Keratinocyte (primary cell): ENCODE results near the gene BBS9. TPM values are rescaled to one million over a fixed set of nuclear protein-coding genes. Genes with fewer than 3 reads are reported as not detected.

ENCODE experiments used
- DNase-seq: peaks from one replicate; pipeline ENCODE4 v3.0.0-alpha.2; 2011; ENCODE audit warnings: low read depth, missing footprints, low spot score
- FAIRE-seq: peaks from 2 replicates; lab custom pipeline; 2011; peaks lifted over from hg19 to GRCh38; lab: Jason Lieb, UNC
- H2AFZ ChIP-seq: 2 replicates; pipeline ENCODE4 v1.6.0; 2012; ENCODE audit warnings: low read length, control low read depth, inconsistent platforms; ENCODE audit not compliant: control insufficient read depth
- H3K27ac ChIP-seq: 2 replicates; pipeline ENCODE4 v1.5.1; 2011; ENCODE audit warnings: low read length; ENCODE audit not compliant: control insufficient read depth, insufficient read depth
- H3K27me3 ChIP-seq: 3 replicates; pipeline ENCODE4 v1.6.0; 2011; ENCODE audit warnings: low read length; ENCODE audit not compliant: control insufficient read depth, insufficient read depth; ENCODE audit errors: extremely low read depth
- H3K36me3 ChIP-seq, 2 experiments: 2 replicates in 1 of 2; 3 replicates in 1 of 2; pipeline ENCODE4 v1.5.1; 2011; ENCODE audit warnings: low read length in 2 of 2, mild to moderate bottlenecking in 1 of 2; ENCODE audit not compliant: control insufficient read depth in 2 of 2, insufficient read depth in 2 of 2; ENCODE audit errors: extremely low read depth in 1 of 2
- H3K4me1 ChIP-seq: 3 replicates; pipeline ENCODE4 v1.5.1; 2011; ENCODE audit warnings: low read length; ENCODE audit not compliant: control insufficient read depth, insufficient read depth; ENCODE audit errors: extremely low read depth
- H3K4me2 ChIP-seq: 3 replicates; pipeline ENCODE4 v1.6.0; 2011; ENCODE audit warnings: low read depth, low read length; ENCODE audit not compliant: control insufficient read depth, insufficient read depth; ENCODE audit errors: extremely low read depth
- H3K4me3 ChIP-seq, 3 experiments: fragments of 200-600 bp in 1 of 3; sonication (generic) in 1 of 3; 2 replicates in 2 of 3; 3 replicates in 1 of 3; pipeline ENCODE4 v1.5.1; 2011 to 2016; ENCODE audit warnings: low read length in 3 of 3, mild to moderate bottlenecking in 3 of 3, control low read depth in 2 of 3, inconsistent platforms in 1 of 3, low read depth in 1 of 3, mixed read lengths in 1 of 3, mixed run types in 1 of 3, moderate library complexity in 1 of 3; ENCODE audit not compliant: control insufficient read depth in 2 of 3, insufficient read depth in 2 of 3; ENCODE audit errors: extremely low read depth in 1 of 3
- H3K79me2 ChIP-seq: 2 replicates; pipeline ENCODE4 v1.6.0; 2012; ENCODE audit warnings: low read length; ENCODE audit not compliant: control insufficient read depth, insufficient read depth
- H3K9ac ChIP-seq: 3 replicates; pipeline ENCODE4 v1.6.0; 2011; ENCODE audit warnings: low read length; ENCODE audit not compliant: control insufficient read depth, insufficient read depth; ENCODE audit errors: extremely low read depth
- H3K9me1 ChIP-seq: 3 replicates; pipeline ENCODE4 v1.6.0; 2011; ENCODE audit warnings: low read length; ENCODE audit not compliant: control insufficient read depth, insufficient read depth; ENCODE audit errors: extremely low read depth
- H3K9me3 ChIP-seq: 2 replicates; pipeline ENCODE4 v1.5.1; 2012; ENCODE audit warnings: low read depth, low read length; ENCODE audit not compliant: control insufficient read depth
- H4K20me1 ChIP-seq: 3 replicates; pipeline ENCODE4 v1.6.0; 2011; ENCODE audit warnings: low read length; ENCODE audit not compliant: control insufficient read depth, insufficient read depth; ENCODE audit errors: extremely low read depth
- EZH2 ChIP-seq: IDR thresholded peaks from one replicate; pipeline ENCODE4 v1.6.1; 2012; ENCODE audit warnings: inconsistent platforms, mild to moderate bottlenecking, low read length, moderate library complexity
- dilution Hi-C: fragments of 300-500 bp; cut with MboI; formaldehyde crosslinking; loops from one replicate; pipeline ENCODE4 v1.7.0; 2020; ENCODE audit warnings: low sequenced_read_pairs; ENCODE audit not compliant: extremely low pct_ligation_motif_present
- polyA plus RNA-seq, 5 experiments: library from polyadenylated mRNA; depleted of rRNA in 3 of 5; stranded (reverse) in 3 of 5; stranded (forward) in 1 of 5; unstranded in 1 of 5; fragments of >200 nt; gene quantifications; 1 replicate in 1 of 5; 2 replicates in 3 of 5; 3 replicates in 1 of 5; pipeline versions ENCODE4 v1.2.1 to v1.2.3, GENCODE V29; 2011 to 2012; ENCODE audit warnings: missing spikeins in 2 of 5, low read depth in 1 of 5, low replicate concordance in 1 of 5
- TF ChIP-seq, protein P1 (sequence below), 3 experiments: IDR thresholded peaks in 1 of 3; conservative IDR thresholded peaks in 1 of 3; optimal IDR thresholded peaks in 1 of 3; 2 replicates in 2 of 3; 3 replicates in 1 of 3; pipeline versions ENCODE3 to v1.5.1; 2011; ENCODE audit warnings: low read length in 3 of 3, mild to moderate bottlenecking in 3 of 3, moderate library complexity in 2 of 3, control low read depth in 1 of 3, inconsistent platforms in 1 of 3; ENCODE audit not compliant: insufficient read depth in 2 of 3; ENCODE audit errors: extremely low read depth in 1 of 3

BBS9 gene
- polyA plus RNA-seq, 1 donor (not counting 4 experiments of a cell fraction or from before 2014, with no cell fraction given): 7.6 TPM

GRCh38 chr7:33495207-33495606, 365.8 kb downstream of the BBS9 start:
- dilution Hi-C loops: no loop called here
- Histone ChIP-seq H3K4me3 (no peak overlapping the region), H3K36me3 (no peaks in the 10 kb centered on the region), H3K27ac (no peak overlapping the region), H2AFZ (no peak overlapping the region), H3K9me1 (no peaks in the 10 kb centered on the region), H3K79me2 (no peaks in the 10 kb centered on the region), H3K4me2 (no peak overlapping the region), H4K20me1 (no peaks in the 10 kb centered on the region), H3K9me3 (no peaks in the 10 kb centered on the region), H3K4me1 (no peaks in the 10 kb centered on the region), H3K27me3 (no peaks in the 10 kb centered on the region), H3K9ac (no peak overlapping the region)
- TF ChIP-seq EZH2: no peak
- TF ChIP-seq, protein P1, sequence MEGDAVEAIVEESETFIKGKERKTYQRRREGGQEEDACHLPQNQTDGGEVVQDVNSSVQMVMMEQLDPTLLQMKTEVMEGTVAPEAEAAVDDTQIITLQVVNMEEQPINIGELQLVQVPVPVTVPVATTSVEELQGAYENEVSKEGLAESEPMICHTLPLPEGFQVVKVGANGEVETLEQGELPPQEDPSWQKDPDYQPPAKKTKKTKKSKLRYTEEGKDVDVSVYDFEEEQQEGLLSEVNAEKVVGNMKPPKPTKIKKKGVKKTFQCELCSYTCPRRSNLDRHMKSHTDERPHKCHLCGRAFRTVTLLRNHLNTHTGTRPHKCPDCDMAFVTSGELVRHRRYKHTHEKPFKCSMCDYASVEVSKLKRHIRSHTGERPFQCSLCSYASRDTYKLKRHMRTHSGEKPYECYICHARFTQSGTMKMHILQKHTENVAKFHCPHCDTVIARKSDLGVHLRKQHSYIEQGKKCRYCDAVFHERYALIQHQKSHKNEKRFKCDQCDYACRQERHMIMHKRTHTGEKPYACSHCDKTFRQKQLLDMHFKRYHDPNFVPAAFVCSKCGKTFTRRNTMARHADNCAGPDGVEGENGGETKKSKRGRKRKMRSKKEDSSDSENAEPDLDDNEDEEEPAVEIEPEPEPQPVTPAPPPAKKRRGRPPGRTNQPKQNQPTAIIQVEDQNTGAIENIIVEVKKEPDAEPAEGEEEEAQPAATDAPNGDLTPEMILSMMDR (optimal IDR thresholded peaks at IDR 0.05 in 1 of 3, IDR thresholded peaks at IDR 0.05 in 1 of 3, conservative IDR thresholded peaks at IDR 0.05 in 1 of 3; ENCODE audit: extremely low read depth in 1 of 3, insufficient read depth in 2 of 3, low read length in 3 of 3): no peak
- no peak for FAIRE-seq
- no peak for DNase-seq

GRCh38 chr7:33497051-33497450, 367.7 kb downstream of the BBS9 start:
- Histone ChIP-seq H3K27ac (no peak overlapping the region), H3K36me3 (no peaks in the 10 kb centered on the region), H4K20me1 (no peaks in the 10 kb centered on the region), H3K4me1 (no peaks in the 10 kb centered on the region), H3K27me3 (no peaks in the 10 kb centered on the region), H3K9ac (no peak overlapping the region), H3K4me2 (no peak overlapping the region), H2AFZ (no peak overlapping the region), H3K9me3 (no peaks in the 10 kb centered on the region), H3K79me2 (no peaks in the 10 kb centered on the region), H3K9me1 (no peaks in the 10 kb centered on the region), H3K4me3 (no peak overlapping the region)
- no peak for FAIRE-seq
- no peak for DNase-seq
- dilution Hi-C loops: no loop called here
- TF ChIP-seq EZH2: no peak
- TF ChIP-seq, protein P1 (optimal IDR thresholded peaks at IDR 0.05 in 1 of 3, IDR thresholded peaks at IDR 0.05 in 1 of 3, conservative IDR thresholded peaks at IDR 0.05 in 1 of 3; ENCODE audit: extremely low read depth in 1 of 3, insufficient read depth in 2 of 3, low read length in 3 of 3): no peak
